GM23248 (cell line): ENCODE measurements around the gene AURKB.

ENCODE experiments used
- EZH2 ChIP-seq: fragments of 200-600 bp; sonication (generic); IDR thresholded peaks from 2 replicates; pipeline ENCODE4 v1.6.1; 2018; ENCODE audit warnings: antibody characterized with exemption, mild to moderate bottlenecking; ENCODE audit not compliant: insufficient read depth, poor library complexity, severe bottlenecking
- EZH2phosphoT487 ChIP-seq: fragments of 200-600 bp; sonication (generic); IDR thresholded peaks from 2 replicates; pipeline ENCODE4 v1.6.1; 2018; ENCODE audit warnings: antibody characterized with exemption, moderate library complexity, mild to moderate bottlenecking, low read depth; ENCODE audit not compliant: insufficient read depth

- TF ChIP-seq EZH2 = no peak
- TF ChIP-seq EZH2phosphoT487 = no peak
Measured at GRCh38 chr17:8235676-8236075, 25.3 kb upstream of the AURKB start.
